Activated effector memory CD4-positive, alpha-beta T cell treated with Interleukin-2 at 50 U/mL for 16 hours (primary cell): ENCODE results near the gene SOX8.
A peak's percentile ranks its signal among the peaks of the same experiment; 100 is the strongest.

ENCODE experiments used
- DNase-seq: peaks from one replicate; pipeline ENCODE4 v3.0.0-alpha.2; 2020

Gene SOX8

GRCh38 chr16:959232-960040 is 22.1 kb upstream of the SOX8 start:
- no peak for DNase-seq

DNA sequence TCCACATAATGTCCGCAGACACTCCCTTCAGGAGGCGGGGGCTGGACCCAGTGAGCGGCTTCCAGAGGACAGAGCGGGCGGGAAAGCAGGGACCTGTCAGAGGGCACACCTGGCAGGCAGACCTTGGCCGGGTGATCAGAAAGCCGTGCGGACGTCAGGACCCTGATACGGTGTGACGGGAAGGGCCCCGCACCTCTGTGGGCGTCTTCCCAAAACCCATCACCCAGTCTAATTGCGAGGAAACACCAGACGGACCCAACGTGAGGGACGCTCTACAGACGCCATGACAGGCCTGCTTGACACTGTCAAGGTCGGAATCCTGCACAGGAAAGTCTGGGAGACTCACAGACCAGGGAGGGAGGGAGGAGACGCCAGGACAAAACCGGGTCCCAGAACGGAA is 19.2 kb upstream of the SOX8 start:
- DNase-seq = no peak

- DNase-seq = no peak
These were observed 18.4 kb upstream of the SOX8 start for GRCh38 chr16:962901-963814.

DNA sequence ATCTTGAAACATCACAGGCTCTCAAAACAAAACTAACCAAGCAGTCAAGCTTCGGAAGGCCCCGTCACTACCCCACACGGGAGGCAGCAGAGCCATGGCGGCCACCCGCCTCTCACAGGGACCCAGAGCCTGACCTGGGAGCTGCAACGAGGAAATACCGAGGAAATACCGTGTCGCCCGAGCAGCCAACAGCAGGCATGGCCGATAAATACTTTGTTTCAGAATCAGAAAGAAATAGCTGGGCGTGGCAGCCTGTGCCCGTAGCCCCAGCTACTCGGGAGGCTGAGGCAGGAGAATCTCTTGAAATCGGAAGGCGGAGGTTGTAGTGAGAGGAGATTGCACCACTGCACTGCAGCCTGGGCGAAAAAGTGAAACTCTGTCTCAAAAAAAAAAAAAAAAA is 17.7 kb upstream of the SOX8 start:
- DNase-seq = no peak

GRCh38 chr16:964356-965035 is 17.1 kb upstream of the SOX8 start:
- DNase-seq = peak; percentile 78

GRCh38 chr16:965036-965395 is 16.6 kb upstream of the SOX8 start:
- DNase-seq = no peak

DNA sequence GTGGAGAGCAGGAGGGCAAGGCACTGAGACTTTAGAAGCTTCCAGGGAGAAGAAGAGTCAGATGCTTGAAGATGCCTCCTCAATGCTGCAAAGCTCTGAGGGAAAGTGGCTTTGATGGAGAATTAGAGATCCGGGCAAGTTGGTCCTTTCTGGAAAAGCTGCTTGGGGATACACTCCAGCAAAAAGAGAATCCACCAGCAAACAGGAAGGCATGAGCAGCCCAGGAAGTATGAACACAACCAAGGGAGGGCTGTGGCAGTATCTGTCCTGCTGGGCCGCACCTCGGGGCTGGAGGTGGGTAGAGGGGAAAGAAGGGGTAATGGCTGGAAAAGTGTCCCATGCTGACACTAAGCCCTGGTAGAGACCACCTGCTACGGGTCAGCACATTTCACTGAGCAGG is 16.1 kb upstream of the SOX8 start:
- DNase-seq = no peak

- no peak for DNase-seq
These were observed 15.5 kb upstream of the SOX8 start for GRCh38 chr16:966035-966434.

GRCh38 chr16:966505-966904 is 15.1 kb upstream of the SOX8 start:
- no peak for DNase-seq

DNA sequence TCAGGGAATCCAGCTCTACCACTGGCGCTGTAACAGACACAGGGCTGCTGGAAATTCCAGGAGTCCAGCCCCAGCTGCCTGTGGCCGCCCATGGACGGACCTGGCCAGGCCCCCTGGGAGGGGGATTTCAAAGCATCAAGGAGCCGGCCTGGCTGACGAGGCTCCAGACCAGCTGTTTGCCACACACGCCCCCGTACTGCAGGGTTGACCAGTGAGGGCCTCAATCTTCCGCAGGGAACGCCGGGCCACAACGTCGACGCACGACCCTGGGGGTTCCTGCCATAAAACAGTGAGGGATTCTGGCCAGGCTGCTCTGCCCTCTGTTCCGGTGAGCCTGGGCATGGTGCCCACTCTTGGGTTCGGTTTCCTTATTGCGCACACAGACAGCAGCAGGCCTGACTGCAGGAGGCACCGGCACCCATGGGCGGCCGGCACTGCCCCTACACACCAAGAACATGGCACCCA is 14.5 kb upstream of the SOX8 start:
- no peak for DNase-seq

- DNase-seq = no peak
These were observed 13.8 kb upstream of the SOX8 start for GRCh38 chr16:967546-968295.

DNA sequence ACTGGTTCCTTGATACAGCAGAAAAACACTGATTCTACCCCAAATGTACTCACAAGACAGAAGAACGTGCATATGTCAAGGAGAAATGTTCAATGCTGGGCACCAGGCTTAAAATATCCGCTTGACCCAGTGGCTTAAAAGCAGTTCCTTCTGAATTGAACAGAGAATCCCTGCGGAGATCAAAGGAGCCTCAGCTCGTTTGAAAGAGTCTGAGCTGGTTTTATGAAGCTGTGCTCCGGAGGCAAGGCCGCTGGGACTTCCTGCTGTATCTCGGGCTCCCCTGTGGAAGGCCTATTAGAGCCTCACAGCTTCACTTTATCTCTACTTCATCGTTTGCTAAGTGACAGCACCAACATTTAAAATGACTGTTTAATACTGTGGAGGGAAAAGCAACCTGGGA is 12.9 kb upstream of the SOX8 start:
- no peak for DNase-seq

- DNase-seq = no peak
These were observed 11.8 kb upstream of the SOX8 start for GRCh38 chr16:969508-970385.

DNA sequence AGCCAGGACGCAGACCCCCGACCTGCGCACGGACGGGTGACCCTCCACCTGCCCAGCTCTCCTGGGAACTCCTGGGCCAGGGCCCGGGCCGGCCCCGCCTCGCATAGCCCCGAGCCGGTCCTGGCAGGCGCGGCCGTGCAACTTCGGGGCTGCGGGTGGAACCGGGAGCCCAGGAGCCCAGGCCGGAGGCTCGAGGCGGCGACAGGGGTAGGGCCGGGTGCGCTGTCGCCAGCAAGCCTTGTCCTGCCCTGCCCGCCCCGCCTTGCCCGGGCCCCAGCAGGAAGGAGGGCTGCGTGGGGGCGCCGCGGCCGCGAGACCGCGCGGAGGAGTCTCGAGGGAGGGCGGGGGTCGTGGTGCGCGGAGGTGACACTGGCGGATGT is 11.2 kb upstream of the SOX8 start:
- DNase-seq = no peak

DNA sequence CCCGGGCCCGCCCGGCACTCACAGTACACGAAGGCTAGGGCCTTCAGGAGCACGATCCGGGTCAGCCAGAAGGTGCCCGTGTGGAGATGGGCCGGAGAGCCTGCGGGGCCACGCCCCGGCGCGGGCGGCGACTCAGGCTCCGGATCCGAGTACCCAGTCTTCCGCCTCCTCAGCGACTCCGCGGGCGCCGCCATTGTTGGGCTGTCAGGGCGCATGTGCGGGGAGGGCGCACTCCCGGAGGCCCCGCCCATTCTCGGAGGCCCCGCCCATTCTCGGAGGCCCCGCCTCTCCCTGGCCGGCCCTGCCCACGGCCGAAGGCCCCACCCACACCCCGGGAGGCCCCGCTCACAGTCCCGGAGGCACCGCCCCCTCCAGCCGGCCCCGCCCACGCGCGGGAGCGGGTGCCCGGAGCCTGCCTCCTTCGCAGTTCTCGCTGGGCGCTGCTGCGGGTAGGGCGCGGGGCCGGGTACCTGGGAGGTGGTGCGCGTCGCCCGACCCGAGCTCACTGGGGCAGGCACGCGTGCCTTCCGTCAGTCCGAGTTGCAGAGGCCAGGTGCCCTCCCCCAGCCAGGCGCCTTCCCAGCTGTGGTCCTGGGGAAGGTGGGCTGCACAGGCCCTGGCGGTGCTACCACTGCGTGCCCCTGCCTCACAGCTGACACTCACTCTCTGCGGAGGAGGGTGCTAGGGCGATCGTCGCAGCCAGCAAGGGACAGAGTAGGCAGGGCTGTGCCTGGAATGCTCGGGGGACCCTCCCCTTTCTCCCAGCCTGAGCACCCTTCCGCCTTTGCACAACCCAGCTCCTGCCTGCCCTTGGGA is 10.6 kb upstream of the SOX8 start, which contains the start of gene LMF1:
TSS of gene LMF1 (minus strand) at position 219 of the 816 bp plus-strand sequence. CDS start at position 215, 4 bp downstream.
- DNase-seq = peak; percentile 96

DNA sequence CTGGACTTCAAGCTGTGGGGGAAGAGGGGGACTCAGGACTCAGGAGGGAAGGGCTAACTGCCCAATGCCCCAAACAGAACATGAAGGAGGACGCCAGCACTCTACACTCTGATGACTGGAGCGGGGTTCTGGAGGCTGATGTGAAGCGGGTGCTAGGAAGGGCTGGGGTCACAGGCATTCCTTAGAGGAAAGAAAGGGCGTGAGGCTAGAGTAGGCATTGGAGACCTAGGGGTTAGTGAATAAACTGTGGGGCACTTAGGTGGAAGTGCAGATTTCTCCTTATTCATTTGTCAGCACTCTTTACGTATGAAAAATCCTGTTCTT is 10.0 kb upstream of the SOX8 start:
- DNase-seq = no peak

- DNase-seq = no peak
These were observed 9.6 kb upstream of the SOX8 start for GRCh38 chr16:971981-972315.

DNA sequence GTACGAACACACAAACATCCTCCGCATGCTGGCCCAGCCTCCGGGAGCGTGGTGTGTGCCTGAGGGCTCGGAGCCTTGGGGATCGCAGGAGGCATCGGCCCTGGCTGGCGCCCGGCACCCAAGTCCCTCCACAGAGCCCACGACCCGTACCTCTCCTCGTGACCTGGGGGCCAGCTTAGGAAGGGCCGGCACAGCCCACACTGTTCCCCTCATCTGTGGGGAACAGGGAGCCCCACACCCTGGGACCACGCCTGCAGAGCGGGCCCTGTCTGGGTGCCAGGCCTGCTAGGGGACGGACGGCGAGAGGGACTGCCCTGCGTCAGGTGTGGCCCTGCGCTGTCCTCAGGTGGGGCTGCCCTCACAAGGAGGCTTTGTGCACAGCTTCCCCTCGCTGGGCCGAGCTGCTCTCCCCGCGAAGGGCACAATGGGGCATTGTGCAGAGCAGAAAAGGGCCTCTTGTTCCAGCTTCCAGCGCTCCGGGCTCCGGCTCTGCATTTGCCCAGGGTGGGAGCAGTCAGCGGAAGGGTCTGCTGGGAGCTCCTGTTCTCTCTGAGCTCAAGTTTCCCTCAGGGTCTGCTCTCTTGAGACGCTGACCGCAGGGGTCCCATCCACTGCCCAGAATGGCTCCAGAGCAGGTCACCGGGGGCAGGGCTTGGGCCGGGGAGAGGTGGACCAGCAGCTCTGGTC is 9.1 kb upstream of the SOX8 start:
- DNase-seq = no peak

- DNase-seq = no peak
These were observed 8.2 kb upstream of the SOX8 start for GRCh38 chr16:973366-973765.

GRCh38 chr16:974001-974601 is 7.5 kb upstream of the SOX8 start:
- DNase-seq = no peak
